Colonic mucosa (tissue), 4 donors: ENCODE measurements around the gene PKN2. TPM values are rescaled to one million over a fixed set of nuclear protein-coding genes. Genes with fewer than 3 reads are reported as not detected.
"Not testable (repeated sequence)": the region's sequence is repeated elsewhere in the genome, so short reads cannot be mapped to it uniquely, and the experiment has no call there.

Experiments
- DNase-seq: peaks from one replicate; pipeline ENCODE4 v3.0.0-alpha.2; 2020
- H3K27ac ChIP-seq: fragments of 200-600 bp; one replicate; pipeline ENCODE4 v1.8.0; 2021
- H3K27me3 ChIP-seq: fragments of 200-600 bp; one replicate; pipeline ENCODE4 v1.8.0; 2021
- H3K36me3 ChIP-seq: fragments of 200-600 bp; one replicate; pipeline ENCODE4 v1.8.0; 2021
- H3K4me1 ChIP-seq: fragments of 200-600 bp; one replicate; pipeline ENCODE4 v1.8.0; 2021; ENCODE audit warnings: mild to moderate bottlenecking
- H3K4me3 ChIP-seq: fragments of 200-600 bp; one replicate; pipeline ENCODE4 v1.8.0; 2021
- H3K9ac ChIP-seq, 2 donors: one replicate each; pipeline ENCODE4 v1.7.0; 2013; ENCODE audit warnings: control low read depth in 2 of 2, low read depth in 2 of 2, low read length in 2 of 2
- H3K9me3 ChIP-seq: fragments of 200-600 bp; one replicate; pipeline ENCODE4 v1.8.0; 2021
- intact Hi-C: fragments of 100-400 bp; cut with DNase I; formaldehyde crosslinking; loops from one replicate; pipeline ENCODE4 v1.14.1; 2022
- total RNA-seq, 2 donors: library from RNA; stranded (reverse); fragmentation: NEBNext Ultra II Directional in 1 of 2; extraction: Animal tissue kit (Norgen Biotek cat#: 25700) in 1 of 2; gene quantifications; one replicate each; pipeline ENCODE4 v1.2.1, GENCODE V29; 2021
- TF ChIP-seq, protein P1 (sequence below): fragments of 200-600 bp; IDR thresholded peaks from one replicate; pipeline ENCODE4 v1.8.0; 2022; ENCODE audit warnings: antibody characterized with exemption, mild to moderate bottlenecking
- donor health status: healthy.
- donor health status: DM: no; HTN: no; CAD: no.
- donor health status: DM: no; HTN: no; CAD: no.

The PKN2 gene
- total RNA-seq, 2 donors from 2014 or later: 41.1 to 60.5 TPM

DNA sequence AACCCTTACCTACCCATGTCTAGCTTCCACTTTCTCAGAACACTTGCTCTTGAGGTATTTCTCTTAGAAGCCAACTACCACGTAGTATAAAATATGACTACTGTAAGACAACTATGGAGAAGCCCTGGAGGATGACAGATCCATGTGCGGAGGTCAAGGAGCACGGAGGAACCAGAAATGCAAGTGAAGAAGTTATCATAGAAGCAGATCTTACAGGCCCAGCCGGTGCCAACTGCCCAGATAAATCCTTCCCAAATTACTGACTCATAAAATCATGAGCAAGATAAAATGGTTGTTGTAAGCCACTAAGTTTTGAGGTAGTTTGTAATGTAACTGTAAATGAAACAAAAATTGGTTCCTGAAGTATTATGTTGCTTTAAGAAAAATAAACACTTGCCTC, 194.7 kb downstream of the PKN2 start:
- Histone ChIP-seq H3K9me3 (no peaks in the 10 kb centered on the region), H3K36me3 (no peaks in the 10 kb centered on the region), H3K27me3 (no peaks in the 10 kb centered on the region), H3K4me1 (no peaks in the 10 kb centered on the region), H3K27ac (no peak overlapping the region), H3K9ac (no peak overlapping the region), H3K4me3 (no peak overlapping the region)
- TF ChIP-seq, protein P1, sequence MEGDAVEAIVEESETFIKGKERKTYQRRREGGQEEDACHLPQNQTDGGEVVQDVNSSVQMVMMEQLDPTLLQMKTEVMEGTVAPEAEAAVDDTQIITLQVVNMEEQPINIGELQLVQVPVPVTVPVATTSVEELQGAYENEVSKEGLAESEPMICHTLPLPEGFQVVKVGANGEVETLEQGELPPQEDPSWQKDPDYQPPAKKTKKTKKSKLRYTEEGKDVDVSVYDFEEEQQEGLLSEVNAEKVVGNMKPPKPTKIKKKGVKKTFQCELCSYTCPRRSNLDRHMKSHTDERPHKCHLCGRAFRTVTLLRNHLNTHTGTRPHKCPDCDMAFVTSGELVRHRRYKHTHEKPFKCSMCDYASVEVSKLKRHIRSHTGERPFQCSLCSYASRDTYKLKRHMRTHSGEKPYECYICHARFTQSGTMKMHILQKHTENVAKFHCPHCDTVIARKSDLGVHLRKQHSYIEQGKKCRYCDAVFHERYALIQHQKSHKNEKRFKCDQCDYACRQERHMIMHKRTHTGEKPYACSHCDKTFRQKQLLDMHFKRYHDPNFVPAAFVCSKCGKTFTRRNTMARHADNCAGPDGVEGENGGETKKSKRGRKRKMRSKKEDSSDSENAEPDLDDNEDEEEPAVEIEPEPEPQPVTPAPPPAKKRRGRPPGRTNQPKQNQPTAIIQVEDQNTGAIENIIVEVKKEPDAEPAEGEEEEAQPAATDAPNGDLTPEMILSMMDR: no peak
- no peak for DNase-seq
- intact Hi-C loops: loop anchor here (10.0 kb wide), 2 partner anchors 74 to 224 kb away; no protein-coding TSS in a partner anchor

DNA sequence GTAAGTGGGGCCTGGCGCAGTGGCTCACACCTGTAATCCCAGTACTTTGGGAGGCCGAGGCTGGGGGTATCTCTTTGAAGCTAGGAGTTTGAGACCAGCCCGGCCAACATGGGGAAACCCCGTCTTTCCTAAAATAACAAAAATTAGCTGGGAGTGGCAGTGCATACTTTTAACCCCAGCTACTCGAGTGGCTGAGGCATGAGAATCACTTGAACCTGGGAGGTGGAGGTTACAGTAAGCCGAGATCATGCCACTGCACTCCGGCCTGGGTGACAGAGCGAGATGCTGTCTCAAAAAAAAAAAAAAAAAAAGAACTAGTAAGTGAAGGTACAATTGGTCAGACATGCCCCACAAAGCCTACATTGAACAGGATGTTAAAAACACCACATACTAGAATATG, 196.6 kb downstream of the PKN2 start:
- H3K27me3 ChIP-seq, H3K27ac ChIP-seq, H3K9ac ChIP-seq, H3K4me3 ChIP-seq, H3K36me3 ChIP-seq, intact Hi-C loops, H3K9me3 ChIP-seq, DNase-seq, H3K4me1 ChIP-seq: not testable (repeated sequence)

DNA sequence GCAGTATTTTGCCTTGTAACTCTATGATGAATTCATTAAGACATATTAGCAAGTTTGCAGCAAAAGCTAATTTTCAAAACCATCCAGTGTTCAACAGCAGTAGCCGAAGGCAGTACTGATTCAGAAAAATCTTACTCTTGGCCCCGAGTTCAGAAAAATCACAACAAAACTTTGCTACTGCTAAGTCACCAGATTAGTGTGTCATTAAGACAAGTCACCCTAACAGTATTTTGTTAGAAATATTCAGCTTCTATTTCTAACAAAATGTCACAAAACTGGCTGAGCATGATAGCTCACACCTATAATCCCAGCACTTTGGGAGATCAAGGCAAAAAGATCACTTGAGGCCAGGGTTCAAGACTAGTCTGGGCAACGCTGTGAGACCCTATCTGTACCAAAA, 199.1 kb downstream of the PKN2 start:
- no peaks in the 10 kb centered on the region for H3K27me3 ChIP-seq
- no peaks in the 10 kb centered on the region for H3K4me1 ChIP-seq
- H3K36me3 ChIP-seq: peaks cover 18% of the 10 kb centered on the region
- no peak for DNase-seq
- intact Hi-C loops: no loop called here
- H3K27ac ChIP-seq: no peak overlapping the region
- H3K9ac ChIP-seq: no peak overlapping the region
- H3K9me3 ChIP-seq: no peaks in the 10 kb centered on the region
- TF ChIP-seq, protein P1: no peak
- H3K4me3 ChIP-seq: no peak overlapping the region

Other genes starting within 250 kb of the PKN2 start
- gene GTF2B, start 207.3 kb downstream of the PKN2 start, total RNA-seq: 10 to 100 TPM; 26.9 to 31.6 TPM